ENCODE data around the gene SYT1.

The SYT1 gene

DNA sequence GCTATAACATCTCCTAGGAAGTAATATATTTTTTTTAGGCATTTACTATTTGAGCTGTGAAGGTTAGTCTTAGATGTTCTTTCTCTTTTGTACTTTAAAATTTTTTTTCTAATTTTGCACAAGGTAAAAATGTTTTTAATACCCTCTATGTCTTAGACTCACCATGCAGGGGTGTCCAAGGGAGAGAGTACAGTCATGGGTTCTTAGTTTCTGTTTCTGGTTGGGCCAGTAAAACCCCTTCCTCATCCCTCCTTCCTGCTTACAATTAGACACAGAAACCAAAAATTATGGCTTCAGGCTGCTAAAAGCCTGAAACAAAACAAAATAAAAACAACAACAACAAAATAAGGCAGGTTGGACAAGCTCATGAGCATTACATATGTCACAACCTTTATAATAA is 193.0 kb downstream of the SYT1 start:
- Histone ChIP-seq H3K36me3 (ENCODE audit: insufficient read depth, low read length) (no peaks in the 10 kb centered on the region), H3K4me1 (ENCODE audit: insufficient read depth, low read length) (peaks cover 11% of the 10 kb centered on the region), H3K9me3 (ENCODE audit: insufficient read depth, low read depth, low read length) (no peaks in the 10 kb centered on the region), H3K4me3 (ENCODE audit: low read length) (no peak overlapping the region), H3K9ac (ENCODE audit: low read depth, low read length) (no peak overlapping the region), H3K27me3 (ENCODE audit: insufficient read depth, low read length) (no peaks in the 10 kb centered on the region), H3K27ac (ENCODE audit: low read depth, low read length) (no peak overlapping the region)

- H3K4me3 ChIP-seq (ENCODE audit: low read length), result no peak overlapping the region
- H3K4me1 ChIP-seq (ENCODE audit: insufficient read depth, low read length), result peaks cover 18% of the 10 kb centered on the region
- H3K9ac ChIP-seq (ENCODE audit: low read depth, low read length), result no peak overlapping the region
These were observed 193.8 kb downstream of the SYT1 start for GRCh38 chr12:79058342-79058741.

GRCh38 chr12:79059557-79059956 is 195.0 kb downstream of the SYT1 start:
- Histone ChIP-seq H3K4me3 (ENCODE audit: low read length) (no peak overlapping the region), H3K9me3 (ENCODE audit: insufficient read depth, low read depth, low read length) (no peaks in the 10 kb centered on the region), H3K4me1 (ENCODE audit: insufficient read depth, low read length) (peaks cover 18% of the 10 kb centered on the region), H3K9ac (ENCODE audit: low read depth, low read length) (no peak overlapping the region), H3K36me3 (ENCODE audit: insufficient read depth, low read length) (no peaks in the 10 kb centered on the region), H3K27me3 (ENCODE audit: insufficient read depth, low read length) (no peaks in the 10 kb centered on the region), H3K27ac (ENCODE audit: low read depth, low read length) (no peak overlapping the region)

More at GRCh38 chr12:79058342-79058741, 193.8 kb downstream of the SYT1 start:
- Histone ChIP-seq H3K27me3 (ENCODE audit: insufficient read depth, low read length) (no peaks in the 10 kb centered on the region), H3K27ac (ENCODE audit: low read depth, low read length) (no peak overlapping the region), H3K9me3 (ENCODE audit: insufficient read depth, low read depth, low read length) (no peaks in the 10 kb centered on the region), H3K36me3 (ENCODE audit: insufficient read depth, low read length) (no peaks in the 10 kb centered on the region)
- WGBS, result no CpG with 5 or more reads among the region's 1 CpG

DNA sequence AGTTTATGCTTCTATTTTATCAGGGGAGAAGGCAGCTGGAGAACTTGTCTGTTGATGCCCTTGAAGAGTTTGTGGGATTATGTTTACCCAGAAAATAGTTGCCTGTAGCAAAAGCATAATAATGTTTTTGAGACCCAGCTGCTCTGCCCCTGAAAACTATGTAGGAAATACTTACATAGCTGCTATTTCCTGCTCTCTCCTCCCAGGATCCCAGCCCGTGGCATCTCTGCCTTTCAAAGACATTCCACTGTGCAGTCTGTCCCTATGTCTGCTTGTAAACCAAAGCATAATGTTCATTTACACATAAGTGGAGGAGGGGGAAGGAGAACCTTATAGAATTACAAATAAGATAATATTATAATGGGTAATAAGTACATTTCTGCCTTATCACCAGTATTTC is 198.7 kb downstream of the SYT1 start:
- H3K27me3 ChIP-seq (ENCODE audit: insufficient read depth, low read length), result no peaks in the 10 kb centered on the region
- peaks cover 23% of the 10 kb centered on the region for H3K4me1 ChIP-seq (ENCODE audit: insufficient read depth, low read length)
- H3K36me3 ChIP-seq (ENCODE audit: insufficient read depth, low read length), result no peaks in the 10 kb centered on the region
- no peak overlapping the region for H3K9ac ChIP-seq (ENCODE audit: low read depth, low read length)
- H3K9me3 ChIP-seq (ENCODE audit: insufficient read depth, low read depth, low read length), result no peaks in the 10 kb centered on the region
- H3K27ac ChIP-seq (ENCODE audit: low read depth, low read length), result no peak overlapping the region
- WGBS, result 68% methylated on average over 1 of the region's 1 CpG
- no peak overlapping the region for H3K4me3 ChIP-seq (ENCODE audit: low read length)

DNA sequence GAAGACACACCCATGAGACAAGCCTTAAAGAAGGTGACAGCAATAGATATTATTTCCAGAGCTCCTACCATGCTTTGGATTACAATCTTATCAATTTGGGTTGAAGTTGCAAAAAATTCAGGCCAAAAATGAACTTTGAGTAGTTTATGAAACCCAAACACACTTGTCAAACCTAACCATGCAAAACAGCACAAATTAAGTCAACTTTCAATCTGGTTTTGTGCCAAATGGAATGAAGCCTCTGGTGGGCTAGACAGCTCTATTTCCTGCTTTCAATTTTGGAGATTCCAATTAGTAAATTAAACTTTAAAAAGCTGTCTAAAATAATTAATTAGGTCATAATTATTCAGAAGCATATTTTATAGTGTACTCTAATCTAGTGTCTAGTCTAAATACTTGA is 203.4 kb downstream of the SYT1 start:
- Histone ChIP-seq H3K27me3 (ENCODE audit: insufficient read depth, low read length) (no peaks in the 10 kb centered on the region), H3K4me3 (ENCODE audit: low read length) (no peak overlapping the region), H3K9me3 (ENCODE audit: insufficient read depth, low read depth, low read length) (no peaks in the 10 kb centered on the region), H3K27ac (ENCODE audit: low read depth, low read length) (no peak overlapping the region), H3K36me3 (ENCODE audit: insufficient read depth, low read length) (no peaks in the 10 kb centered on the region), H3K4me1 (ENCODE audit: insufficient read depth, low read length) (peaks cover 13% of the 10 kb centered on the region), H3K9ac (ENCODE audit: low read depth, low read length) (no peak overlapping the region)

DNA sequence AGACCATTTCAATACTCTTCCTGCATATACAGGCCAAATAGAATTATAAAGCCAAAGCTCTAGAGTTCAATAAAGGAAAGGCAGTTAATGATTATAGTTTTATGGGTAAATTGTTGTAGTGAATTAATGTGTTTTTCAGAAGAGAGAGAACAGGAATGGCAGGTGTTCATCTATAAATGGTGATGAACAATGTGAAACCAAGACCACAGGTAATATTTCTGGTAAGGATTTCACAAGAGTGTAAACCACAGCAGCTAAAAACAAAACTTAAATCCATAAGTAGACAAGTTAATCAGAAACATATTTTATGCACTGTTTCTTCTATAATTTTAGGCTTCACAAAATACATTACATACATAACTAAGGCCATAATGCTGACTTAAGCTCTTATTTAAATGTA is 204.4 kb downstream of the SYT1 start:
- Histone ChIP-seq H3K36me3 (ENCODE audit: insufficient read depth, low read length) (no peaks in the 10 kb centered on the region), H3K27me3 (ENCODE audit: insufficient read depth, low read length) (no peaks in the 10 kb centered on the region), H3K9ac (ENCODE audit: low read depth, low read length) (no peak overlapping the region), H3K9me3 (ENCODE audit: insufficient read depth, low read depth, low read length) (no peaks in the 10 kb centered on the region), H3K4me3 (ENCODE audit: low read length) (no peak overlapping the region), H3K4me1 (ENCODE audit: insufficient read depth, low read length) (peaks cover 11% of the 10 kb centered on the region), H3K27ac (ENCODE audit: low read depth, low read length) (no peak overlapping the region)

GRCh38 chr12:79071498-79071897 is 206.9 kb downstream of the SYT1 start:
- Histone ChIP-seq H3K27ac (ENCODE audit: low read depth, low read length) (no peak overlapping the region), H3K4me3 (ENCODE audit: low read length) (no peak overlapping the region)
- WGBS, result 89% methylated on average over 1 of the region's 1 CpG

DNA sequence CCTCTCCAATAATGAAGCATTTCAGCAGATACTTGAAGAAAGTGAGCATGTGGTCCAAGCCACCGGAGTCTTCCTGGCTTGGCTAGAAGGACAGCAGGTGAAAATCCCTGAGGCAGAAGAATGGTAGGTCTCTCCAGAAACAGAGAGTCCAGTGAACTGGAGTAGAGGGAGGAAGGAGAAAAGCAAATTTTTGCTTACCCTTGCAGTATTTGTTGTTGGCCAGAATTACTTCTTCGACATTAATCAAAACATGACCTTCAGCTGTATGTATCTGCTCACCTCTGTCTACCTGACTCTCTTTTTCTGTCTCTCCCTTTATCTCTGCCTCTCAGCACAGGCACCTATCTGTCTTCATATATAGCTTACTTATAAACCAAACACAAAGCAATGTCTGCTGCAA is 208.9 kb downstream of the SYT1 start:
- WGBS, result 96% methylated on average over 2 of the region's 2 CpGs
- Histone ChIP-seq H3K4me1 (ENCODE audit: insufficient read depth, low read length) (peaks cover 5% of the 10 kb centered on the region), H3K27ac (ENCODE audit: low read depth, low read length) (no peak overlapping the region), H3K36me3 (ENCODE audit: insufficient read depth, low read length) (no peaks in the 10 kb centered on the region), H3K4me3 (ENCODE audit: low read length) (no peak overlapping the region), H3K9me3 (ENCODE audit: insufficient read depth, low read depth, low read length) (no peaks in the 10 kb centered on the region), H3K9ac (ENCODE audit: low read depth, low read length) (no peak overlapping the region), H3K27me3 (ENCODE audit: insufficient read depth, low read length) (no peaks in the 10 kb centered on the region)

More at GRCh38 chr12:79071498-79071897, 206.9 kb downstream of the SYT1 start:
- Histone ChIP-seq H3K27me3 (ENCODE audit: insufficient read depth, low read length) (no peaks in the 10 kb centered on the region), H3K9ac (ENCODE audit: low read depth, low read length) (no peak overlapping the region), H3K9me3 (ENCODE audit: insufficient read depth, low read depth, low read length) (no peaks in the 10 kb centered on the region), H3K4me1 (ENCODE audit: insufficient read depth, low read length) (peaks cover 5% of the 10 kb centered on the region), H3K36me3 (ENCODE audit: insufficient read depth, low read length) (no peaks in the 10 kb centered on the region)

DNA sequence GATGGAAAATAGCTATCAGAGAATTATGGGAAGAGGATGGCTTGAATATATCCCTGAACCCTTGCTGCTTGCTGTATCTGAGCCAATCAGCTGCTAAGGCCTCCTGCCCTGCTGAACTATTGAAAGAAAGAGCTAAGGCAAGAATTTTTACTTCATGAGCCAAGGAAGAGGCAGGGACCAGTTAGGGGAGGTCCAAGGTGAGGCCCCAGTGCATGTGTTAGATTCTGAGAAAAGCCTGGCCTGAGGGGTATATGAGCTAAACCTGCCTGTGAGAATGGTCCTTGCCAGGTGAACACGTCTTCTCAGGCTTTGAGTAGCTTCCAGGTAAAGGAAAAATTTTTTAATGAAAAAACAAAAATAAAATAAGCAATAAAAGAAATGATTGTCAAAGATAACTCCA is 218.0 kb downstream of the SYT1 start:
- 100% methylated on average over 1 of the region's 1 CpG for WGBS
- Histone ChIP-seq H3K4me3 (ENCODE audit: low read length) (no peak overlapping the region), H3K9ac (ENCODE audit: low read depth, low read length) (no peak overlapping the region), H3K27ac (ENCODE audit: low read depth, low read length) (no peak overlapping the region), H3K9me3 (ENCODE audit: insufficient read depth, low read depth, low read length) (no peaks in the 10 kb centered on the region), H3K4me1 (ENCODE audit: insufficient read depth, low read length) (peaks cover 40% of the 10 kb centered on the region), H3K36me3 (ENCODE audit: insufficient read depth, low read length) (no peaks in the 10 kb centered on the region), H3K27me3 (ENCODE audit: insufficient read depth, low read length) (no peaks in the 10 kb centered on the region)

DNA sequence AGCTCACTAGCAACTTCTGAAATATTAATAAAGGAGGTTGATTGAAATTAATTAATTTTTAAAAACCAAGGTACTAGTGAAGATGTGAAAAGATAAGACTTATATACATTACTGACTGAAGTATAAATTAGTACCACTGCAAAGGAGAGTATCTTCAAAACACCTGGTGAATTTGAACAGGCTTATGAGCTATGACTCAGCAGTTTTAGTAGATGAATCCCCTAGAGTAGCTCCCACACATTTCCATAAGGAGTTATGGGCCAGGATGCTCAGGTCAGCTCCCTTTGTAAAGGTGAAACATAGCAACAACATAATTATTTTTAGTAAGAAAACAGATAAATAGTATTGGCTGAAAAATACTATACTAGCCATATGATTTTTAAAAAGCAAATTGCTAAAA is 218.6 kb downstream of the SYT1 start:
- H3K27me3 ChIP-seq (ENCODE audit: insufficient read depth, low read length), result no peaks in the 10 kb centered on the region
- H3K27ac ChIP-seq (ENCODE audit: low read depth, low read length), result no peak overlapping the region
- no peak overlapping the region for H3K9ac ChIP-seq (ENCODE audit: low read depth, low read length)
- H3K9me3 ChIP-seq (ENCODE audit: insufficient read depth, low read depth, low read length), result no peaks in the 10 kb centered on the region
- H3K36me3 ChIP-seq (ENCODE audit: insufficient read depth, low read length), result no peaks in the 10 kb centered on the region
- H3K4me1 ChIP-seq (ENCODE audit: insufficient read depth, low read length), result peaks cover 40% of the 10 kb centered on the region
- H3K4me3 ChIP-seq (ENCODE audit: low read length), result no peak overlapping the region

GRCh38 chr12:79085106-79085682 is 220.6 kb downstream of the SYT1 start:
- H3K36me3 ChIP-seq (ENCODE audit: insufficient read depth, low read length), result no peaks in the 10 kb centered on the region
- H3K9ac ChIP-seq (ENCODE audit: low read depth, low read length), result no peak overlapping the region
- H3K27ac ChIP-seq (ENCODE audit: low read depth, low read length), result no peak overlapping the region
- no peak overlapping the region for H3K4me3 ChIP-seq (ENCODE audit: low read length)
- no peaks in the 10 kb centered on the region for H3K27me3 ChIP-seq (ENCODE audit: insufficient read depth, low read length)
- H3K4me1 ChIP-seq (ENCODE audit: insufficient read depth, low read length), result peaks cover 40% of the 10 kb centered on the region
- WGBS, result 95% methylated on average over 2 of the region's 2 CpGs
- no peaks in the 10 kb centered on the region for H3K9me3 ChIP-seq (ENCODE audit: insufficient read depth, low read depth, low read length)

- no peaks in the 10 kb centered on the region for H3K27me3 ChIP-seq (ENCODE audit: insufficient read depth, low read length)
- H3K36me3 ChIP-seq (ENCODE audit: insufficient read depth, low read length), result no peaks in the 10 kb centered on the region
- H3K27ac ChIP-seq (ENCODE audit: low read depth, low read length), result no peak overlapping the region
- H3K9me3 ChIP-seq (ENCODE audit: insufficient read depth, low read depth, low read length), result no peaks in the 10 kb centered on the region
- no peak overlapping the region for H3K4me3 ChIP-seq (ENCODE audit: low read length)
- WGBS, result 92% methylated on average over 8 of the region's 8 CpGs
- no peak overlapping the region for H3K9ac ChIP-seq (ENCODE audit: low read depth, low read length)
- peaks cover 40% of the 10 kb centered on the region for H3K4me1 ChIP-seq (ENCODE audit: insufficient read depth, low read length)
These were observed 222.1 kb downstream of the SYT1 start for GRCh38 chr12:79086541-79087296.
